ENCODE data around the gene RABEP2.
"Not testable (repeated sequence)": the region's sequence is repeated elsewhere in the genome, so short reads cannot be mapped to it uniquely, and the experiment has no call there.

Gene RABEP2

DNA sequence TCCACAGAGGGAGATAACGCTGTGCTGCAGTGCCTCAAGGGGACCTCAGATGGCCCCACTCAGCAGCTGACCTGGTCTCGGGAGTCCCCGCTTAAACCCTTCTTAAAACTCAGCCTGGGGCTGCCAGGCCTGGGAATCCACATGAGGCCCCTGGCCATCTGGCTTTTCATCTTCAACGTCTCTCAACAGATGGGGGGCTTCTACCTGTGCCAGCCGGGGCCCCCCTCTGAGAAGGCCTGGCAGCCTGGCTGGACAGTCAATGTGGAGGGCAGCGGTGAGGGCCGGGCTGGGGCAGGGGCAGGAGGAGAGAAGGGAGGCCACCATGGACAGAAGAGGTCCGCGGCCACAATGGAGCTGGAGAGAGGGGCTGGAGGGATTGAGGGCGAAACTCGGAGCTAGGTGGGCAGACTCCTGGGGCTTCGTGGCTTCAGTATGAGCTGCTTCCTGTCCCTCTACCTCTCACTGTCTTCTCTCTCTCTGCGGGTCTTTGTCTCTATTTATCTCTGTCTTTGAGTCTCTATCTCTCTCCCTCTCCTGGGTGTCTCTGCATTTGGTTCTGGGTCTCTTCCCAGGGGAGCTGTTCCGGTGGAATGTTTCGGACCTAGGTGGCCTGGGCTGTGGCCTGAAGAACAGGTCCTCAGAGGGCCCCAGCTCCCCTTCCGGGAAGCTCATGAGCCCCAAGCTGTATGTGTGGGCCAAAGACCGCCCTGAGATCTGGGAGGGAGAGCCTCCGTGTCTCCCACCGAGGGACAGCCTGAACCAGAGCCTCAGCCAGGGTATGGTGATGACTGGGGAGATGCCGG, 7.5 kb upstream of the RABEP2 start:
- no peak for DNase-seq (ENCODE audit: low spot score)

DNA sequence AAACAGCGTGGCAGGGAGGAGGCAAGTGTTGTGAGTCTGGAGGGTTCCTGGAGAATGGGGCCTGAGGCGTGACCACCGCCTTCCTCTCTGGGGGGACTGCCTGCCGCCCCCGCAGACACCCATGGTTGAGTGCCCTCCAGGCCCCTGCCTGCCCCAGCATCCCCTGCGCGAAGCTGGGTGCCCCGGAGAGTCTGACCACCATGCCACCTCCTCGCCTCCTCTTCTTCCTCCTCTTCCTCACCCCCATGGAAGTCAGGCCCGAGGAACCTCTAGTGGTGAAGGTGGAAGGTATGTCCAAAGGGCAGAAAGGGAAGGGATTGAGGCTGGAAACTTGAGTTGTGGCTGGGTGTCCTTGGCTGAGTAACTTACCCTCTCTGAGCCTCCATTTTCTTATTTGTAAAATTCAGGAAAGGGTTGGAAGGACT, 6.8 kb upstream of the RABEP2 start, which contains the start of gene CD19:
CD19 (plus strand) TSS at position 171 of the 425 bp plus-strand sequence; CDS start at position 201, 30 bp downstream.
- no peak for DNase-seq (ENCODE audit: low spot score)

DNA sequence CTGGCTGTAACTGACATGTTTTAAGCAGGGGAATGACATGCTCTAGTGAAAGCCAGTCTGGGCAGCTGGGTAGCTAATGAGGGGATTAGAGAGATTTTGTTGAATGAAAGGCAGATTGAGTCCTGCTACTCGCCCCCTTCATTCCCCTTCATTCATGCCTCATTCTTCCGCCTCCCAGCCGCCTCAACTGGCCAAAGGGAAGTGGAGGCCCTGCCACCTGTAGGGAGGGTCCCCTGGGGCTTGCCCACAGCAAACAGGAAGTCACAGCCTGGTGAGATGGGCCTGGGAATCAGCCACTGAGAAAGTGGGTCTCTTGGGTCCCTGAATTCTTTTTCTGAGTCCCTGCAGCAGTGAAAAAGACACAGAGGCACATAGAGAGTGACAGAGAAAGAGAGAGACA, 5.6 kb upstream of the RABEP2 start:
- no peak for DNase-seq (ENCODE audit: low spot score)

DNA sequence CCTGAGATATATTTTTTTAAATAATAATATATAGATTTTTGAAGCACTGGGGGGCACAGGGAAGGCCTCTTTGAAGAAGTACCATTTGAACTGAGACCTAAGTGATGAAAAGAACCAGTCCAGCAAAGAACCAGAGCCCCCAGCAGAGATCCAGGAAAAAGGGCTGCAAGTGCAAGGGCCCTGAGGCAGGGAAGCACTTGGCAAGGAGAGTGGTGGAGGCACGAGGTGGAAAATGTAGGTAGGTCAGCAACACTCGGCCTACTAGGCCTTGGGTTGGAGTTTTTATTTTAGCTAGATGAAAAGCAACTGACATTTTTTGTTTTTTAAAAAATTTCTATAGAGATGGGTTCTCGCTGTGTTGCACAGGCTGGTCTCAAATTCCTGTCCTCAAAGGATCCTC, 5.2 kb upstream of the RABEP2 start:
- no peak for DNase-seq (ENCODE audit: low spot score)

DNA sequence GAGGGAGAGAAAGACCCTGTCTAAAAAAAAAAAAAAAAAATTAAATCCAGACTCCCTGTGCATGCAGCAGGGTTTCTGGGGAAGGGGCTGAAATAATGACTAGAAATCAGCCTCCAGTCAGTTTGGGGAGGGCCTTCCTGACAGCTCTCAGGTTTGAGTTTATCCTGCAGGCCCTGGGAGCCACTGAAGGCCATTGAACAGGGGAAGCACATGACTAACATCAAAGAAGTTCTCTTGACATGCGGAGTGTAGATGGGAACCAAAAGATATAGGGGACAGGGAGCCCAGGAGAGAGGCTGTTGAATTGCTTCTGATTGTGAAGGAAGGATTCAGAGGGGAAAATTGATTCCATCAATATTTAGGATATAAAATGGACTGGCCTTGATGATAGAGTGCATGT, 2.8 kb upstream of the RABEP2 start:
- no peak for DNase-seq (ENCODE audit: low spot score)

DNA sequence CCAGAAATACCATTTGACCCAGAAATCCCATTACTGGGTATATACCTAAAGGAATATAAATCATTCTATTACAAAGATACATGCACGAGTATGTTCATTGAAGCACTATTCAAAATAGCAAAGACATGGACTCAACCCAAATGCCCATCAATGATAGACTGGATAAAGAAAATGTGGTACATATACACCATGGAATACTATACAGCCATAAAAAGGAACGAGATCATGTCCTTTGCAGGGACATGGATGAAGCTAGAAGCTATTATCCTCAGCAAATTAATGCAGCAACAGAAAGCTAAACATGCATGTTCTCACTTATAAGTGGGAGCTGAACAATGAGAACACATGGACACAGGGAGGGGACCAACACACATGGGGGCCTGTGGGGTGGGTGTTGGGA, 1.2 kb upstream of the RABEP2 start:
- DNase-seq (ENCODE audit: low spot score) = not testable (repeated sequence)

DNA sequence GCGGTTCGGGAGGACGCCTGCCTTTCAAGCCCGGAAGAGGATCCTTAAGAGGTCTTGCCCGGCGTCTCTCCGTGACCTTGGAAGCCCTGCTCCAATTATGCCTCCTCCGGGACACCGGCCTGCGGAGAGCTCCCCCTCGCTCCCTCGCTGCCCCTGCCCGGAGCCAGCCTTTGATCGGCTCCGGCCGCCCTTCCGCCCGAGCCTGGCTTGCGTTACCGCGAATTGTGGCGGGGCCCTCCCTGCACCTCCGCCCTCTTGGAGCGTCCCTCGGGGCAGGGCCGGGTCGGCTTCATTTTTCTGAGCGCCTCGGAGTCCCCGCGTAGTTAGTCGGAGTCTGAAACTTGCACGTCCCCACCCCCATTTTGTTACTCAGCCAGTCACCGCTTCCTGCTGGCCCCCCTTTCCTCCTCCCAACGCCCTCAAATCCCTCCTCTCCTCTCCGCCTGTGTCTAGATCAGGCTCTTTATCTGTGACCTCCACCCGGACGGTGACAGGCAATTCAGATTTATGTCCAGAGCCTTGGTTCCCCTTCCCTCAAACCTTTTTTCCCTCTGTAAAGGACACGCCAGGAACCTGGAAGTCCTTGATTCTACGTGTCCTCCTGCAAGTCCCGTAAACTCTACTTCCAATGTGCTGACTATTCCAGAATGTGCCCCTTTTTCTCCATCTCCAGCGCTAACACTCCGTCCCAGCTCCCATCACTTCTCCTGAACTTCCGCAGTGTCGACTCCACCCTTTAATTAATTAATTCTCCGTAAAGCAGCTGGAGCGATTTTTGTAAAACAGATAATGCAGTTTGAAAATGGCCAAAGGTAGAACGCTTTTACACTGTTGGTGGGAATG, 569 bp upstream of the RABEP2 start:
- DNase-seq (ENCODE audit: low spot score) = peak; percentile 80

DNA sequence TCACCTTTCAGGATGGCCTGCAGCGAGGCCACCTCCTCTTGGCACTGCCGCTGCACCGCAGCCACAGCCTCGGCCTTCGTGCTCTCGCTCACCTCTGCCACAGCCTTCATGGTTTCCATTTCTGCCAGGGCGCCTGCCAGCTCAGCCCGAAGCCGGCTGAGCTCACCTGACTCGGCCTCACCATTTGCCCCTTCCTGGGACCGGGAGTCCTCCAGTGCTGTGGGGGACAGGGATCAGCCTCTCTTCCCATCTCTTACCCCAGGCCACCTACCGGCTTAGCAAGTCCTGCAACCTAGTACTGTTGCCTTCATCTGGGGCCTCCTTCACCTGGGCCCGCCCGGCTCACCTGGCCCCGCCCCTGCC, 658 bp downstream of the RABEP2 start:
- DNase-seq (ENCODE audit: low spot score) = no peak

DNA sequence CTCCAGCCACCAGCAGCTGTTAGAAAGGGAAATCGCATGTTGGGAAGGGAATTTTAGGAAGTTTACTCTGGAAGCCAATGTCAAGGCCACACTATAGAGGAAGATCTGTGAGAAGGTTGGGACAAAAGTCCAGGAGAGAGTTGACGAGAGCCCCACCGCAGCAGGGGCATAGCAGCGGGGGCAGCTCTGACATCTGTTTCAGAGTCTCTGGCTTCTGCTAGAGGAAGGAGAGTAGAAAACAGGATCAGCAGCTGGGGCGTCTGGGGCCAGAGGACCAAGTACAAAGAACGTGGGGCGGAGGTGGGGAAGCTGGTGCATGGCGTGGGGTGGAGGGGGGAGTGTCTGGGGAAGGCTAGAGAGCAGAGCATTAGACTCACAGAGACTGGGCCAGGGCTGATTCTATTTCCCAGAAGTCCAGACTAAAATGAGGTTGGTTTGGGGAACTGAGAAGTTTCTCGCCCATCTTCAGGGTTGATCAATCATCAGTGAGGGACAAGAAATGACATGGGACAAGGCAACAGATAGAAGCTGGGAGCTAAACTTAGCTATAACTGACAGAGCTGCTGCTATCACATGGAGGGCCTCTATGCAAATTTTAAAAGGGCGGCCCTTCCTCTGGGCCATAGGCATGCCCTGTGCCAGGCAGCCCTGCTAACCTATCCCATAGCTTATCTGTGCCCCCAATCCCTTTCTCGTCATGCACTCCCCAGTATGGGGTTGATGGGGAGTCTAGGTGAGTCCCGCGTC, 1.2 kb downstream of the RABEP2 start:
- DNase-seq (ENCODE audit: low spot score) = no peak

DNA sequence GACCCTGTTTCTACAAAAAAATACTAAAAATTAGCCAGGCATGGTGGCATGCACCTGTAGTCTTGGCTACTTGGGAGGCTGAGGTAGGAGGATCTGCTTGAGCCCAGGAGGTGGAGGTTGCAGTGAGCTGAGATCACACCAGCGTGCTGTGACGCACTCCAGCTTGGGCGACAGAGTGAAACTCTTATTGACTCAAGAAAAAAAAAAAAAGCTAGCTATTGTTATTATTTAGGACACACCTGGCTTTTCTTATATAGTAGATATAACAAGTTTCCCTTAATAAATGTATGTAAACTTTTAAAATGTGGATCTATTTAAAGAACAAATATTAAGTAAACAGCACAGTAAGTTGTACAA, 1.8 kb downstream of the RABEP2 start:
- no peak for DNase-seq (ENCODE audit: low spot score)

DNA sequence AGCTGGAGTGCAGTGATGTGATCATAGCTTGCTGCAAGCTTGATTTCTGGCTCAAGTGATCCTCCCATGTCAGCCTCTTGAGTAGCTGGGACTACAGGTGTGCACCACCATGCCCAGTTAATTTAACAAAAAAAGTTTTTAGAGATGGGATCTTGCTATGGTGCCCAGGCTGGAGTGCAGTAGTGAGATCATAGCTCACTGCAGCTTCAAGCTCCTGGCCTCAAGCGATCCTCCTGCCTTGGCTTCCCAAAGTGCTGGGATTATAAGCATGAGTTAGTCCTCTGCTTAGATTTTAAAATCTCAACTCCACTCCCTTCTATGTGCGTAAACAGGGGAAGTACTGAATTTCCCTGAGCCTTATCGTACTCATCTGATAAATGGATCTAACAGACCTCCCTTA, 6.3 kb downstream of the RABEP2 start:
- no peak for DNase-seq (ENCODE audit: low spot score)

DNA sequence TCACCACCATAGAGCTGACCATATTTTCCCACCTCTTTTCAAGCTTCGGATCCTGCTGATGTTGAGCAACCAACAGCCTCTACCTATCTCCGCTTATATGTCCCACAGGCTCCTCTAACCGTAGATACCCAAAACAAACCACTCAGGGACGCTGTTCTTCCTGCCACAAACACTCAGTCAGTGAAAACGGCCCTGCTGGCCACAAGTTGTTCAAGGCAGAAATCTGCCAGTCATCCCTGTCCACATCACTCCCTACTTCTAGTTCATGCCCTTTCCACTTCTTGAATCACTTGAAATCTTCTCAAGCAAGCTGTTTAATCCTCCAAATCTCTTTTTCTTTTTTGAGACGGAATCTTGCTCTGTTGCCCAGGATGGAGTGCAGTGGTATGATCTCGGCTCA, 7.9 kb downstream of the RABEP2 start:
- DNase-seq (ENCODE audit: low spot score) = no peak

DNA sequence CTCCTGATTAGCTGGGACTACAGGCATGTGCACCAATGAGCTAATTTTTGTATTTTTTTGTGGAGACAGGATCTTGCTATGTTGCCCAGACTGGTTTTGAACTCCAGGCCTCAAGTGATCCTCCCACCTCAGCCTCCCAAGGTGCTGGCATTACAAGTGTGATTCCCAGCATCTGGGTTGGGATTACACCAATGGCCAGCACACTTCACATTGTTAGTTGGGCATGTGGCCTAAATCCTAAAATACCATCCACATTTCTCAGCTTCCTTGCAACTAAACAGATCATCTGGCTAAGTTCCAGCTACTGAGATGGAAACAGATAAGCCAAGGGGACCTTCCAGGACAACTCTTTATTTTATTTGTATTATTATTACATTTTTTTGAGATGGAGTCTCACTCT, 9.9 kb downstream of the RABEP2 start:
- peak; percentile 38 for DNase-seq (ENCODE audit: low spot score)

DNA sequence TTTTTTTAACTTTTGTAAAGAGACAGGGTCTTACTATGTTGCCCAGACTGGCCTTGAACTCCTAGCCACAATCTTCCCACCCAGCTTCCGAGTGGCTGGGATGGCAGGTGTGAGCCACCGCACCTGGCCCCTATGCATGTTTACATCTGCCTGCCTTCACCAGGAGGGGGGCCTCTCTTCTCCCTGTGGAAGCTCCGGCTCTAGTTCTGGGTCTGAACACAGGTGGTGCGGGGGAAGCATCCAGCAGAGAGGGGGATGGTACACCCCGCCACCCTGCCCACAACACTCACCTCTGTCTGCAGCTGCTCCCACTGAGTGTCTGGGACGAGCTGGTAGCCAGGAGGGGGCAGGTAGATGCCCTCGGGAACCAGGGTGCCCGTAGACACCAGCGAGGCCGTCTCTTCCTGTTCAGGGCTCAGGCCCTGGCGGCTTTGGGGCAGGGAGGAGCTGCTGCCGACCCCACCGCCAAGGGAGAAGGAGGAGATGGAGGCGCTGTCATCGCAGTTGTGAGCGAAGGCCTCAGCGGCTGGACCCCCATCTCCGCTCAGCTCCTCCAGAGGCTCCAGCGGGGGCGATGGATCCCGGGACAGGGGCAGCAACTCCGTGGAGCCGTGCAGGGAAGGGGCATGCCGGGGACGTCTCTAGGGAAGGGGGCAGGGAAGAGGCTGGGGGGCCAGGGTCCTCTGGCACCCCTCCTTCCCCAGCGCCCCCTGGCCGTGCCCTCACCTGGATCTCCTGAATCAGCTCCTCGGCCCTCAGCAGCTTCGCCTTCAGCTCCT, 10.9 kb downstream of the RABEP2 start:
- no peak for DNase-seq (ENCODE audit: low spot score)

DNA sequence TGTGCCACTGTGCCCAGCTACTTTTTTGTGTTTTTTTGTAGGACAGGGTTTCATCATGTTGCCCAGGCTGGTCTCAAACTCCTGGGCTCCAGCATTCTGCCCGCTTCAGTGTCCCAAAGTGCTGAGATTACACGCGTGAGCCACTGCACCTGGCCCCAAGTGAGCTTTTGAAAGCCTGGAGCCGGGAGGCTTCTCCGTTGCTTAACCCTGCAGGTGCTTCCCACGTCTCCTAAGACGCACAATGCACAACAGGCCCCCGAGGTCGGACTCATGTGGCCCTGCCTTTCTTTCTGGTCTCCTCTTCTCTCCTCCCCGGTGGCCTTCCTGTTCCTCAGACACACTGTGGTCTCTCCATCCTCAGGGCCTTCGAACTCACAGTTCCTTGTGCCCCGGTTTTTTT, 12.5 kb downstream of the RABEP2 start:
- no peak for DNase-seq (ENCODE audit: low spot score)

DNA sequence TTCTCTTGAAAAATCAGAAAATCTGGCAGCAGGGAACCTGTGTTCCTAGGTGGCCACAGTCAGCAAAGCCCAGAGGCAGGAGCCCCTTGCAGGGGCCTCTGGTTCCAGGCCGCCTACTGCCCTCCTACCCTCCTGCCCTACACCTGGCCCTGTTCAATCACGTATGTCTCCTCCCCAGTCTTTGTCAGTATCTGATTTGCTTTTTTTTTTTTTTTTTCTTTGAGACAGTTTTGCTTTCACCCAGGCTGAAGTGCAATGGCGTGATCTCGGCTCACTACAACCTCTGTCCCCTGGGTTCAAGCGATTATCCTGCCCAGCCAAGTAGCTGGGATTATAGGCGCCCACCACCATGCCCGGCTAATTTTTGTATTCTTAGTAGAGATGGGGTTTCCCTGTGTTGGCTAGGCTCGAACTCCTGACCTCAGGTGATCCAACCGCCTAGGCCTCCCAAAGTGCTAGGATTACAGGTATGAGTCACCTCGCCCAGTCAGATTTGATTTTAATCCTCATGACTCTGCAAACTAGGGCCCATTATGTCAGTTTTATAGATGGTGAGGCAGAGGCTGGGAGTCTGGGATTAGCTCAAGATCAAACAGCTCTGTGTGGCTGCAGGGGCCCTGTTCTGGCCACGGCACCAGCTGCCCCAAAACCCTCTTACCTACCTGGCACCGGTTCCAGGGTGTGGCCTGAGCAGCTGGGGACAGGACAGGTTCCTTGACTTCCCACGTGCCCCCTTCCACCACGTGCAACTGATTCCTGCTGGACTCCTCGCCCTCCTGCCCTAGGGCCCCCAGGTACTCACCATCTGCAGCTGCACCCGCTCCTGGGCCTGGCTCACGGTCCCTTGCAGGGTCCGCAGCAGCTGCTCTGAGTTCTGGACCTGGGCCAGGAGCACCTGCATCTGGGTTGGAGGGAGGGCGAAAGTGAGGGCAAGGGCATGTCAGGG, 14.7 kb downstream of the RABEP2 start:
- DNase-seq (ENCODE audit: low spot score) = no peak

DNA sequence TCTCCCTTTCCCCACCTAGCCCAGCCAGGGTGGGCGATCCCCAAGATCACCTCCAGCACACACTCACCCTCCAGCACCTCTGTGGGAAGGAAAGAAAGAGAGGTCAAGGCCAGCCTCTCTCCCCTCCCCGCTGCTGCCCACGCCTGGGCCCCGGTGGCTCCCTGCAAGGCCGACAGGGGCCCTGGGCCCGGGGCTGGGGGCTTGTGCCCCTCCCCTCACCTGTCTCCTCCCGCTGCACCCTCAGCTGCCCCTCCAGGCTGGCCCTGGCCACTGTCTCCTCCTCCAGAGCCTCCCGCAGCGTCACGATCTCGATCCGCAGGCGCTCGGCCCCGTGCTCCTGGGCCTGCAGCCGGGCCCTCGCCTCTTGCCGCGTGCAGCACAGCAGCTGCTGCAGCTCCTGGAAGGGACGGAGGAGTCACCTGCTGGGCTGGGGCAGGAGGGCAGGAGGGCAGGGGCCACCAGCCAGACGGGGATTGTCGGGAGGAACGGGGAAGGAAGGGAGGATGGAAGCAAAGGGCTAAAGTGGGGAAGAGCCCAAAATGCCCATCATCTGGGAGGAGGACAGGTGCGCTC, 19.2 kb downstream of the RABEP2 start:
- no peak for DNase-seq (ENCODE audit: low spot score)

DNA sequence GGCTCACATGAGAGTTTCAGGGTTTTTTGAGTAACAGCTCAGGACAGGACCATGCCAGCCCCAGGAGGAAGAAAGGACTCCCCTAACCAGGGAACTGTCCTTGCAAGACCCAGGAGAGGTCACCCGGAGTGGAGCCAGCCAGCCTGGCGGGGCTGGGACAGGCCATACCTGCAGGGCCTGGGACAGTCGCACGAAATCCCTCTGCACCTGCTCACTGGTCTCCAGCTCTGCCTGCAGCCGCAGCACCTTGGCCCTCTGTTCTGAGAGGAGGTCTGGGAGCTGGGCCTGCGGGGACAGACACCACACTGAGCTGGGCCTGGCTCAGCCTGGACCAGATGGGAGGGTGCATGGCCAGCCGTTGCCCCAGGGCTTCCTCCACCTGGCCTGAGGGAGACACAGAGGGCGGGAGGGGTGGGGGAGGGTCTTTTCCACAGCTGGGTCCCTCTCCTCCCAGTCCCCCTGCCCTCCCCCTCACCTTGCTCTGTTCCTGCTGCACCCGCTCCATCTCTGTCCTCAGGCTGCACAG, 19.7 kb downstream of the RABEP2 start:
- no peak for DNase-seq (ENCODE audit: low spot score)

DNA sequence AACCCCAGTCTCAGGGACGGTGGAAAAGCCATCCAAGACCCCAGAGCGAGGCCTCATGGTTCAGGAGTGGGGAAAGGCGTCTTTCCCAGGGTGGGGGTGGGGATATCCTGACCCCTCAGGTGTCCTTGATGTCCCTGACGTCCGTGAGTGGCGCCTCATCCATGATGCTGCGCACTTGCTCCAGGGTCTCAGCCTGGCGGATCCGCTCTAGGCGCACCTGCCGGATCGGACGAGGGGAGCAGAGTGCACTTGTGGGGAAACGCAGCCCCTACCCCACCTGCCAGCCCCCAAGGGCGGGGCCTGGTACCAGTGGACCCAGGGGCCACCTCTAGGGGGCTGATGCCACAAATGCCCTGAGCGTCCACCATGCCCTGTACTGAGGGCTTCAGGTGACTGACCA, 20.2 kb downstream of the RABEP2 start:
- DNase-seq (ENCODE audit: low spot score) = no peak

DNA sequence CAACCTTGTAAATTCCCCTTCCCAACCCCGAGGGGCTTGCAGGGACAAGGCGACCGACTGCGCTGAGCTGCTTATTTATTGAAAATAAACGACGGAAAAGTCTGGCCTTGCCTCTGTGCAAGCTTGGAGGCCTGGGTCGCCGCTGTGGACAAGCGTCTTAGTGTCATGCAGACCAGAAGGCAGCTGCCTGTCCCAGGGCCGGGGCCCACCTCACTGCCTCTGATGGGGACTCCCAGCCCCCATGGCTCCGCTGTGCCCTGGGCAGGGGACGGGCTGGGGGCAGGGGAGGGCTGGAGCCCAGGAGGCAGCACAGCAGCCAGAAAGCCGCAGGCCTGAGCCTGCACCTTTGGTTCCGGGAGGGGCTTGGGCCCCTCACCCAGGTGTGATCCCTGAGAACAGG, 20.7 kb downstream of the RABEP2 start:
- DNase-seq (ENCODE audit: low spot score) = no peak

Data from AG20443 (cell line).